GM12891 (cell line): ENCODE measurements around the gene TMOD1.
"Not testable (repeated sequence)": the region's sequence is repeated elsewhere in the genome, so short reads cannot be mapped to it uniquely, and the experiment has no call there.

Experiments
- DNase-seq: peaks from one replicate; pipeline ENCODE4 v3.0.0; 2011; ENCODE audit warnings: low spot score; ENCODE audit not compliant: insufficient read length
- FAIRE-seq: peaks from 2 replicates; lab custom pipeline; 2011; peaks lifted over from hg19 to GRCh38; lab: Jason Lieb, UNC
- PAX5 ChIP-seq: IDR thresholded peaks from 2 replicates; pipeline ENCODE4 v1.6.1; 2011; ENCODE audit warnings: low read length, moderate library complexity, mild to moderate bottlenecking; ENCODE audit not compliant: insufficient read depth, severe bottlenecking
- POLR2A ChIP-seq: IDR thresholded peaks from 2 replicates; pipeline ENCODE4 v1.6.1; 2011; ENCODE audit warnings: low read depth, low read length, control low read depth
- POLR2AphosphoS5 ChIP-seq: IDR thresholded peaks from 2 replicates; pipeline ENCODE4 v1.6.1; 2011; ENCODE audit warnings: low read depth, low read length, control low read depth
- POU2F2 ChIP-seq: IDR thresholded peaks from 2 replicates; pipeline ENCODE4 v1.6.1; 2011; ENCODE audit warnings: low read depth, mild to moderate bottlenecking, control low read depth, low read length, moderate library complexity
- SPI1 ChIP-seq: IDR thresholded peaks from 2 replicates; pipeline ENCODE4 v1.6.1; 2011; ENCODE audit warnings: low read depth, low read length, control low read depth
- TAF1 ChIP-seq: IDR thresholded peaks from 2 replicates; pipeline ENCODE4 v1.6.1; 2011; ENCODE audit warnings: low read depth, low read length, control low read depth

The TMOD1 gene

DNA sequence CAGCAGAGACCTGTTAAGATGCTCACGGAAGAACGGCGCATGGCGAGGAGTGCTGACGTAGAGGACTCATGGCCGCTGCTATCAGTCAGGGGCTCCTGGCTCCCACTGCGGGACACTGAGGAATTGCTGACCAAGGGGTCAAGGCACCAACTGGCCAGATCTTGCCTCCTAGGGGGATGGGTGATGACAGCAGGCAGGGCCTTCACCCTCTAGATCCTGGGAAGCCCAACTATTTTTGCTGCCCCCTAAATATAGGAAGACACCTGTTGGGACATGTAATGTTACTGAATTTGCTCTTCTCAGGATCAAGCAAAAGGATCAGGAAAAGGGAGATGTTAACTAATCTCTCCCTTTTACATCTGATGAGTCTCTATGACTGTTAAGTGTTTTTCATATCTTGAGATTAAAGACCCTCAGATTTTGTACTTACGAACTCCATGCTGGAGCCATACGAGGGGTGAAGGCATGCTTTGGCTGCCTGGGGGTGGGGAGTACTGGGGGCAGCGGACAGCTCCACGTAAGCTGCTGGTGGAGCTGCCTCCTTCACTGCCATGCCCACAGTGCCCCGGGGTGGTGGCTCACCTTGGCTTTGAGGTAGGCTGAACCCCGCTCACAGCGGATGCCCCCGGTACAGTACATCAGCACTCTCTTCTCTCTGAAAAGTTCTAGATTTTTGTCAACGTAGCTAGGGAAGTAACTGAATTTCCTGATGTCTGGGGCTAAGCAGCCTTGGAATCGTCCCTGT is 103.6 kb downstream of the TMOD1 start:
- FAIRE-seq (no peak), DNase-seq (no peak)
- TF ChIP-seq POLR2A (no peak), POLR2AphosphoS5 (no peak), PAX5 (no peak), SPI1 (no peak), POU2F2 (no peak), TAF1 (no peak)

DNA sequence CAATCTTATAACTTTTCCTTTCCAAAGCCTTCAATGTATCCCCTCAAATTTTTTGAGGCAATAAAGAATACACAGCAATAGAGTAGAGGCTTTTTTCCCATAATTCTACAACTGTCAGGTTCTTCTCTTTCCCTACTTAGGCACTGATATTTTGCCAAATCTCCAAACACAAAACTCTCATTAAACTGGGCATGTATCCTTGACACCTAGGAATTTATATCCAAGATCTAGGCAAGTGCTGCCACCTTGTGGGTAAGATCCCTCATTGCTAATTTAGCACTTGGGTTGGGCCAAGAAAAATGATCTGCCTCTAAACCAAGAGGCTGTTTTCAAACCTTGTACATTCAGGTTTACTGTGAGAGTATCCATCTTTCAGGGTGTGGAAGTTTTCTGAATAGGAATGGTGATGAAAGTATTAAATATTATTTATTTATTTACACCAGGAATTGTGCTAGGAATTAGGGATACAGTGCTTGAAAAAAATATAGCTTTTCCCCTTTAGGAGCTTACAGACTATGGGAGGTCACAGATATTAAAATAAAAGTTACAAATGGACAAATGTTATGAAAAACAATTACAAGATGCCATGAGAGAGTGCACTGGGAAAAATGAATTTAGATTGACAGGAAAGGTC is 114.1 kb downstream of the TMOD1 start:
- TF ChIP-seq PAX5 (no peak), POU2F2 (no peak), SPI1 (no peak), POLR2AphosphoS5 (no peak), TAF1 (no peak), POLR2A (no peak)
- DNase-seq: no peak
- FAIRE-seq: peak; percentile 68

DNA sequence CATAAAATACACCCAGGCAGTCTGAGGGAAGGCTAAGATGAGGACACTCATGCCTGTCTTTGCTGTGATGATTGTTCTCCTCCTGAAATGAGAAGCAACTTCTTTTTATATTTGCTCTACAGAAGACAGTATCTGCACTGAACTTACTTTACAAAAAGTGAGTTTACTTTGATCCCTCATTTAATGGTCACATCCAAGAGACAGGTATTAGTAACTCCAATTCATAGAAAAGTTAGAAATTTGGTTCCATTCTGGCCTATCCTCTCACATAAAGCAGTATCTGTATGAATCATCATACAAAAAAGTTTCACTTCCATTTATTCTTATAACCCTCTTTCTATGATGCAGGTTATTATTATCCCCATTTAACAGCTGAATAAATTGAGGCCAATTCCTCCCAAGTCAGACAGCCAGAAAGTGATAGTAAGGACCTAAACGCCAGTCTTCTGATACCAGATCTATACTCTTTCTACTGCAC is 116.5 kb downstream of the TMOD1 start:
- DNase-seq (no peak), FAIRE-seq (peak; percentile 52)
- TF ChIP-seq PAX5: no peak
- TF ChIP-seq POLR2A: no peak
- TF ChIP-seq SPI1: peak; percentile 60; the same call in 1 of the 2 replicates

DNA sequence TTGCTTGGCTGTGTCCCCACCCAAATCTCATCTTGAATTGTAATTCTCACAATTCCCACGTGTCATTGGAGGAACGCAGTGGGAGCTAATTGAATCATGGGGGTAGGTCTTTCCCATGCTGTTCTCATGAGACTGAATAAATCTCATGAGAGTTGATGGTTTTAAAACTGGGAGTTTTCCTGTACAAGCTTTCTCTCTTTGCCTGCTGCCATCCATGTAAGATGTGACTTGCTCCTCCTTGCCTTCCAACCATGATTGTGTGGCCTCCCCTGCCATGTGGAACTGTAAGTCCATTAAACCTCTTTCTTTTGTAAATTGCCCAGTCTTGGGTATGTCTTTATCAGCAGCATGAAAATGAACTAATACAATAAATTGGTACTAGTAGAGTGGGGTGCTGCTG is 118.6 kb downstream of the TMOD1 start:
- DNase-seq: not testable (repeated sequence)

DNA sequence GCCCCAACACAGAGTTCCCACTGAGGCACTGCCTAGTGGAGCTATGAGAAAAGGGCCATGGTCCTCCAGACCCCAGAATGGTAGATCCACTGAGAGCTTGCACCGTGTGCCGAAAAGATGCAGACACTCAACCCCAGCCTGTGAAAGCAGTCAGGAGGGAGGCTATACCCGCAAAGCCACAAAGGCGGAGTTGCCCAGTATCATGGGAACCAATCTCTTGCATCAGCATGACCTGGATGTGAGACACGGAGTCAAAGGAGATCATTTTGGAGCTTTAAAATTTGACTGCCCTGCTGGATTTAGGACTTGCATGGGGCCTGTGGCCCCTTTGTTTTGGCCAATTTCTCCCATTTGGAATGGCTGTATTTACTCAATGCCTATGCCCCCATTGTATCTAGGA is 121.0 kb downstream of the TMOD1 start:
- not testable (repeated sequence) for DNase-seq, FAIRE-seq

More for the DNA sequence above, 118.6 kb downstream of the TMOD1 start:
- FAIRE-seq: not testable (repeated sequence)

DNA sequence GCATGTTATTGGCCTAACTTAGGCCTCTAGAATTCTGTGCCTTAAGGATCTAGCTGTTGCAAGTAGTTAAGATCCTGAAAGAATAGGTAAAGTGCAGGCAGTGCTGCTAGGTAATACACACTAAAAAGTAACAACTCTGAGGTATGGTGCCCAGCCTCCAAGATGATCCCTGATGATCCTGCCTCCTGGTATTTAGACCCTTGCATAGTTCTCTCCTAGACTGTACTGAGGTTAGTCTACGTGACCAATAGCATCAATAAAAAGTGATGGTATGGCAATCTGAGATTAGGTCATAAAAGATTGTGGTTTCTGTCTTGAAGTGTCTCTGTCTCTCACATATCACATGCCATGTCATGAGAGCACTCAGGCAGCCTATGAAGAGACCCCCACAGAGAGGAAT is 122.5 kb downstream of the TMOD1 start:
- no peak for DNase-seq
- TF ChIP-seq POLR2AphosphoS5: no peak
- no peak for TF ChIP-seq TAF1
- TF ChIP-seq POLR2A: no peak
- TF ChIP-seq SPI1: no peak
- no peak for TF ChIP-seq POU2F2
- TF ChIP-seq PAX5: no peak
- no peak for FAIRE-seq

DNA sequence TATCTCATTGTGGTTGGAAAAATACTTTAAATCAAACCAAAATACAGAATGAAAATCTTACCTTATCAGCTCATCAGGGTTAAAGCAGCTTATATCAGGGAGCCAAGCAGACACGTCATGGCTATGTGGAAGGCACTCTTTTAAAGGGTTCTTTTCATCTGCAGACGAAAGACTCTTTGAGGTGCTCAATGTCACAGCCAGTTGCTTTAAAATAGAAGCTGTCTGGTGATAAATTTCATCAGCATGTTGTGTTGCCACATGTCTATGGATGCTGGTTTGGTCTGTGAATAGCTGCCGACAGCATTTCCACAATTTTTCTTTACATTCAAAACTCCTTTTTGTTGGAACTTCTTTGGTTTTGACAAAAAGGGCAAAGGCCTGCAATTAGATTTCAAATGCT is 124.2 kb downstream of the TMOD1 start:
- FAIRE-seq: no peak
- no peak for TF ChIP-seq POU2F2
- TF ChIP-seq POLR2A: no peak
- no peak for TF ChIP-seq TAF1
- TF ChIP-seq POLR2AphosphoS5: no peak
- TF ChIP-seq SPI1: no peak
- no peak for TF ChIP-seq PAX5
- DNase-seq: no peak

DNA sequence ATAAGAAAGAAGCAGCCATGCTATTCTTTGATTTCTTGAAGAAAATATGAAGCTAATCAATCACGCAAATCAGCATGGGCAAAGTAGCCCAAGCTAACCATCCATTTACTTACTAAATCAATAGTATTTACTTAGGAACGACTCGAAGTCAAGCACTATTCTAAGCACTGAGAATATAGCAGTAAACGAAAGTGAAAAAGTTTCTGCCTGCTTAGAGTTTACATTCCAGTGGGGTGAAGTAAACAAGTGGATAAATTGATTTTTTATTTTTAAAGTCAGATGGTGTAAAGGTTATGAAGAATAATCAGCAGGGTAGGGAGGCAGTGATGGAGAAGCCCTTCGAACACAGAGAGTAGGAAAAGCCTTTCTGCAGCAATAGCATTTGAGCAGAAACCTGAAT is 126.2 kb downstream of the TMOD1 start:
- no peak for DNase-seq
- TF ChIP-seq POU2F2: no peak
- FAIRE-seq: no peak

DNA sequence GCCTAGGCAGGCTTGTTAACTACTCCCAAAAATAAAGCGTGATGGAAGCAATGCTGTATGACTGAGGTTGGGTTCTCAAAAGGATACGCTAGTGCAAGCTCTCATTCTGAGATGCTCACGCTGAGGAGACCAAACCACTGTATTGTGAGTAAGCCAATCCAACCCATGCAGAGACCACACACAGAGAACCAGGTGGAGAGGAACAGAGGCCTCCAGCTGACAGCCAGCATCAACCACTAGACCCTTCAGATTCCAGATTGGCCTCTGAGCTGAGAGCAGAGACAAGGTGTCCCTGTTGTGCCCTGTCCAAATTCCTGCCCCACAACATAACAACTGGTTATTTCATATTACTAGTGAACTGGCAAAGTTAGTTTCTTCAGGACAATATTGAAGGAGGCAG is 127.2 kb downstream of the TMOD1 start:
- no peak for TF ChIP-seq SPI1
- no peak for TF ChIP-seq PAX5
- TF ChIP-seq TAF1: no peak
- no peak for TF ChIP-seq POLR2A
- no peak for TF ChIP-seq POU2F2
- TF ChIP-seq POLR2AphosphoS5: no peak
- DNase-seq: no peak
- no peak for FAIRE-seq

DNA sequence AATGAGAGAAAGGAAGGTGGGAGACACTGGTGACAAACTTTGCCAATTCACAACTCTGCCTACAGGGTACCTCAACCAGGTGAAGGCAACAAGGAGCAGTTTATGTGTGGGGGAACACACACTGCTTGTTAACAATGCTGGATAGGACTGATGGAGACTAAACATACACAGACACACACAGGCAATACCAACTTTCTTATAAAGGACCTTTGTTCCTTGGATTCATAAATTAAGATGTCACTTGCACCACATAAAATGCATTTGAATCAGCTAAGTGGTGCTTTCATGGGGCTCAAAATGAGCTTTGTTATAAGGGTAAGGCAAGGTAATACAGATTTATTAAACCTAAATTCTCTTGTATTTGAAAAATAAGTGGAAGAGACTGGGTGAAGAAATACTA is 127.7 kb downstream of the TMOD1 start:
- no peak for FAIRE-seq
- DNase-seq: no peak
- TF ChIP-seq PAX5 (no peak), TAF1 (no peak), POU2F2 (no peak), POLR2AphosphoS5 (no peak), POLR2A (no peak), SPI1 (no peak)

DNA sequence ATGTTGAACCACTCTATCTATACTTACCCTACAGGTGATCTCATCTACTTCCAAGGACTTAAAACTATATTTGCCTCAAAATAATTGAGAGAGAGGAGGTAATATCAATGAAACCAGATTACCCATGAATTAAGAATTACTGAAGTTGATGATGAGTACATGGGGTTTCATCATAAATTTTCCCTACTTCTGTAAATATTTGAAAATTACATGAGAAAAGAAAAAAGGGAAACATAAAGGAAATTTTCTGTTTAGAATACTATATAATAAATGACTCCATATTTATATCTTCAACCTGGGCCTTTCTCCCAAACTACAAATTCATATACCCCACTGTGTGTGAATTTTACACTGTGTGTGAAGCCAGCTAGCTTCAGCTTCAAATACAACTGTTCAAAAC is 129.1 kb downstream of the TMOD1 start:
- DNase-seq (no peak), FAIRE-seq (no peak)
- TF ChIP-seq SPI1 (no peak), TAF1 (no peak), POU2F2 (no peak), POLR2AphosphoS5 (no peak)
